Measurements from ENCODE around the gene MAP4K5. TPM values are rescaled to one million over a fixed set of nuclear protein-coding genes. Genes with fewer than 3 reads are reported as not detected.

Gene MAP4K5
- total RNA-seq, 1 donor from 2014 or later = 26.4 TPM

DNA sequence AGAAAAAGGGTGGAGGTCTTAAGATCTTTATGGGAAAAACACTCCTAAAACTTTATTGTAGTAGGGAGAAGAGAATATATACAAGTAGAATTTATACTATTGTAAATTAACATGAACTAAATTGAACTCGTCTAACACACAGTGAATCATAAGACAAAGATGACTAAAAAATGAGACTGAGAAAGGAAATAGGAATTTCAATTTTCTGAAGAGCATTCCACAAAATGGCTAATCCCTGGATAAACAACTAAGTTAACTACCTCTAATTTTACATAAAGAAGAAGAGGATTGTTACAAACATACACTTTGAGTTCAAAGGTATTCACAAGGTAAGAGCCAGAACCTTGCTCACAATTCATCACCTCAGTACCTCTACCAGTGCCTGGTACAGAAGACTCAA lies 2.0 kb downstream of the MAP4K5 start:
- H3K4me3 Mint-ChIP-seq = peak overlapping the region; percentile 92
- peaks cover 10% of the 10 kb centered on the region for H3K36me3 Mint-ChIP-seq (ENCODE audit: low read depth)
- no peaks in the 10 kb centered on the region for H3K9me3 Mint-ChIP-seq
- H3K27ac Mint-ChIP-seq = no peak overlapping the region
- peaks cover 20% of the 10 kb centered on the region for H3K27me3 Mint-ChIP-seq (ENCODE audit: insufficient read depth)
- peaks cover 42% of the 10 kb centered on the region for H3K4me1 Mint-ChIP-seq (ENCODE audit: low read depth)
- DNase-seq (ENCODE audit: low spot score) = no peak
- intact Hi-C loops (cut with micrococcal nuclease) = loop anchor here (1.0 to 5.0 kb wide), 3 partner anchors 134 to 898 kb away; partner anchors contain the start of genes CDKL1 and SAV1

DNA sequence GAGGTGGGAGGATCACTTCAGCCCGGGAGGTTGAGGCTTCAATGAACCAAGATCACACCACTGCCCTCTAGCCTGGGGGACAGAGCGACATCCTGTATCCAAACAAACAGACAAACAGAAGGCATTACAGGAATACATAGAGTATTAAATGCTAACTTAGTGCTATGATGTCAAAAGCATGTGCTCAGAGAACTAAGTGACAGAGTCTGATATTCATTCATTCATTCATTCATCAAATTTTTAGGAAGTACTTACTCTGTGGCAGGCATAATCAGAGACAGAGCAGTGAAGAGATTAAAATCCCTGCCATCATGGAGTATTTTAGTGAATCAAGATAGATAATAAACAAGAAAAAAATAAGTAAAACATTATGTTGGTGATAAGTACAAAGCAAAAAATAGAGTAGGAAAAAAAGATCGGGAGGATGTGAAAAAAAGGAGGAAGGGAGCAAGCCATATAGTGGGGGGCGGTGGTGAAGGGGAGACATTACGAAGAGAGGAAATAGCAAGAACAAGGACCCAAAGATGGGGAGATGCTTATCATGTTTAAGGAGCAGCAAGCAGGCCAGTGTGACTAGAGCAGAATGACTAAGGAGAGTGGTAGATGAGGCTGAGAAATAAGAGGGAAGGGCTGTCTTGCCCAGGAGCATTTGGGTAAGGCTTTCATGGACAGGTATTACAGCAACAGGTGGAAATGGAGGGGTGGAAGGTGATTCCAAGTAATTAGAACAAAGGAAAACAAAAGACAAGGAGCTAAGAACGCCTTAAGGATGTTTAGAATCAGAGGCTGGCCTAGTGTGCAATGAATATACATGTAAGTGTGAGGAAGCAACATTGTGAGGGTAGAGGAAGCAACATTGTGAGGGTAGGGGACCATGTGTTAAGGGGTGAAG lies 2.8 kb downstream of the MAP4K5 start:
- H3K4me1 Mint-ChIP-seq (ENCODE audit: low read depth) = peaks cover 50% of the 10 kb centered on the region
- H3K36me3 Mint-ChIP-seq (ENCODE audit: low read depth) = peaks cover 10% of the 10 kb centered on the region
- no peaks in the 10 kb centered on the region for H3K9me3 Mint-ChIP-seq
- peak overlapping the region; percentile 92 for H3K4me3 Mint-ChIP-seq
- intact Hi-C loops (cut with micrococcal nuclease) = loop anchor here (1.0 to 5.0 kb wide), 3 partner anchors 133 to 897 kb away; partner anchors contain the start of genes CDKL1 and SAV1
- DNase-seq (ENCODE audit: low spot score) = no peak
- peak overlapping the region; percentile 49 for H3K27ac Mint-ChIP-seq
- H3K27me3 Mint-ChIP-seq (ENCODE audit: insufficient read depth) = peaks cover 20% of the 10 kb centered on the region

DNA sequence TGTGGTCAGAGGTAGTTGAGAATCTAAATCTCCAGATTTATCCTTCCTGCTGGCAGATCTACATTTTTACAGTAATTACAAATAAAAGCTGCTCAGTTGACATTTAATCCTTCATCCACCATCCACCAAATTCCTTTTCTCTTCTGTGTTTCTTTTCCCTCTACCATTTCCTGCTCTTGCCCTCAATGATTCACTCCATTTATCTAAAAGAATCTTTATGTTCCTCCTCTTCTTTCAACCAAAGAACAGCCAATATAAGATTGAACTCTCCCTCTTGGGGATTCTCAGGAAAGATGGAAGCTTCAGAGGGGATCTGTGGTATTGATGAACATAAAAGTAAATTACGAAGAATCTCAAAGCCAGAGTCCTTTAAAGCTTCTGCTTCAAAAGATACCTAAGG lies 4.4 kb downstream of the MAP4K5 start:
- H3K36me3 Mint-ChIP-seq (ENCODE audit: low read depth) = peaks cover 20% of the 10 kb centered on the region
- peaks cover 60% of the 10 kb centered on the region for H3K4me1 Mint-ChIP-seq (ENCODE audit: low read depth)
- intact Hi-C loops (cut with micrococcal nuclease) = no loop called here
- H3K9me3 Mint-ChIP-seq = no peaks in the 10 kb centered on the region
- DNase-seq (ENCODE audit: low spot score) = no peak
- H3K4me3 Mint-ChIP-seq = no peak overlapping the region
- no peak overlapping the region for H3K27ac Mint-ChIP-seq
- H3K27me3 Mint-ChIP-seq (ENCODE audit: insufficient read depth) = peaks cover 5% of the 10 kb centered on the region

DNA sequence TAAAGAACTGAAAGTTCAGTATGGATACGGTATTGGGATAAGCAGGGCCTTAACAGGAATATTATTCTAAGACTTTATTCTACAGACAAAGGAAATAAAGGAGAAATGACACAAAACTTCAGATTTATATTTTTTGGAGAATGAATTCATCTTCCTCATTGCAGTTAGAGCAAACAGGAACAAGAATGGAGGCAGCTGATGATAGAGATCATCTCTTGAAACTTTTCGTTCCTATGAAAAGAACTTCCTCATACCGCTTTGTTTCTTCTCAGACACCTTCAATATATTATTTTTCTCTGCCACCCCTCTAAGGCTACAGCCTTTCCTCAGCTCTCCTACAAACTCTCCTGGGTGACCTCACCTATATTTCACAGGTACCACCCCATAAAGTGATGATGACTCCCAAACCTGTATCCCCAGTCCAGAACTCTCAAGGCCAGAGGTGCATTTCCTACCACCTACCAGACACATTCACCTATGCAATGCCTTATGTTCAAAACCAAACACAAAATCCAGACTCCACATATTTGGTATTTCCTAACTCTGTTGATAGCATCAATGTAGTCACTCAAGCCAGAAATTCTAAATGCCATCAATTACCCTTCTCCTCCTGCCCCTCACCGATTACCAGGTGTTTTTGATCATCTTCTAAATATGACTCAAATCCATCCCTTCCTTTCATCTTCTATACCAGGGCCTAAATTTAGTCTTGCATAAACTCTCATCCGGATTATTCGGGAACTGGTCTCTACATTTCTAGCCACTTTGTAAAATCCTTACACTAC lies 7.4 kb downstream of the MAP4K5 start:
- H3K27ac Mint-ChIP-seq = no peak overlapping the region

DNA sequence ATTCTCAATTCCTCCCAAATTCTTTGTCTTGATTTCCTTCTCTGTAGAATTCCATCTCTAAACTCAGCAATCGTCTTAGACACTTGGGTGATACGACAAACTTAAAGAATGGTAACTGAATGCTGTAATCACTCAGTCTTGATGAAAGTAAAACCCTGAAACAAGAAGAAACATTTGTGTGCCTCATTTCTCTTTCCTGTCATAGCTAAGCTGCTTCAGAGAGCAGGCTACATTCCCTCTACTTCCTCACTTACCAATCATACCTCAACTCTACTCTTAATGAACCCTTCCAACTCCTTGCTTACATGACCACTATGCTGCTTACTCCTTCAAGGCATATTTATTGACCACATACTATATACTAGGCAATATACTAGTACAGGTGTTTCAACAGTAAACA lies 8.3 kb downstream of the MAP4K5 start:
- intact Hi-C loops (cut with micrococcal nuclease) = loop anchor here (5.0 kb wide), 4 partner anchors 522 to 937 kb away; partner anchors contain the start of genes ARF6, KLHDC2 and RPS29
- Mint-ChIP-seq H3K36me3 (ENCODE audit: low read depth) (peaks cover 13% of the 10 kb centered on the region), H3K4me1 (ENCODE audit: low read depth) (peaks cover 46% of the 10 kb centered on the region), H3K4me3 (peak overlapping the region; percentile 13), H3K27ac (peak overlapping the region; percentile 22), H3K9me3 (no peaks in the 10 kb centered on the region), H3K27me3 (ENCODE audit: insufficient read depth) (no peaks in the 10 kb centered on the region)
- DNase-seq (ENCODE audit: low spot score) = no peak

More for the DNA sequence above, 7.4 kb downstream of the MAP4K5 start:
- Mint-ChIP-seq H3K4me1 (ENCODE audit: low read depth) (peaks cover 55% of the 10 kb centered on the region), H3K4me3 (no peak overlapping the region), H3K36me3 (ENCODE audit: low read depth) (peaks cover 14% of the 10 kb centered on the region), H3K9me3 (no peaks in the 10 kb centered on the region), H3K27me3 (ENCODE audit: insufficient read depth) (no peaks in the 10 kb centered on the region)
- intact Hi-C loops (cut with micrococcal nuclease) = loop anchor here (5.0 kb wide), 4 partner anchors 523 to 938 kb away; partner anchors contain the start of genes ARF6, KLHDC2 and RPS29
- no peak for DNase-seq (ENCODE audit: low spot score)

DNA sequence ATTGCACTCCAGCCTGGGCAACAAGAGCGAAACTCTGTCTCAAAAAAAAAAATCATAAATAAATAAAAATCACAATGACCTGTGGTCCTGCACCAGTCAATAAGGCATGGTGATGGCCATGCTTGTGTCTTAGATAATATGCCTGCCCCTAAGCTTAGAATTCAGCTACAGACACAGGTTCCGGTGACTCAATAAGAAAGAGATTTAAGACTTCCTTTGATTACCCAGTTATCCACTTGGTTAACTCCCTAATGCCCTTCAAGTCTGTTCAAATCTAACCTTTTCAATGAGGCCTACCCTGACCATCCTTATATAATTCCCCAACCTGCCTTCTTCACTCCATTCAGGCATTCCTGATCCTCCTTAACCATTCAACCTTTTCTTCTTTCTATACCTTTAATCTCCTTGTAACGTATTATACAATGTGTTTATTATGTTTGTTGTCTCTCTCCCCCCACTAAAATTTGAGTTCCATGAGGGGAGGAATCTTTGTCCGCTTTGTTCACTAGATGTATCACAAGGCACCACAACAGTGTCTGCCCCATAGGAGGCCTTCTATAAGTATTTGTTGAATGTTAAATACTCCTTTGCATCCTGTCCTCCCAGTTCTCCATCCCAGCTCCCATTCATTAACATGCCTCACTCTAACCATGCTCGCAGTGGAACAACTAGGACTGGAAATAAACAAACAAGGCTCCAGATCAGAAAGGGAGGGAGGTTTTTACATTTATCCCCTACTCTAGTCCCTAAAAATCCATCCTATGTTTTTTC lies 8.9 kb downstream of the MAP4K5 start:
- peaks cover 13% of the 10 kb centered on the region for H3K36me3 Mint-ChIP-seq (ENCODE audit: low read depth)
- peaks cover 46% of the 10 kb centered on the region for H3K4me1 Mint-ChIP-seq (ENCODE audit: low read depth)
- no peaks in the 10 kb centered on the region for H3K27me3 Mint-ChIP-seq (ENCODE audit: insufficient read depth)
- intact Hi-C loops (cut with micrococcal nuclease) = loop anchor here (5.0 kb wide), 4 partner anchors 521 to 936 kb away; partner anchors contain the start of genes ARF6, KLHDC2 and RPS29
- peak overlapping the region; percentile 13 for H3K4me3 Mint-ChIP-seq
- DNase-seq (ENCODE audit: low spot score) = no peak
- no peaks in the 10 kb centered on the region for H3K9me3 Mint-ChIP-seq
- peak overlapping the region; percentile 23 for H3K27ac Mint-ChIP-seq

DNA sequence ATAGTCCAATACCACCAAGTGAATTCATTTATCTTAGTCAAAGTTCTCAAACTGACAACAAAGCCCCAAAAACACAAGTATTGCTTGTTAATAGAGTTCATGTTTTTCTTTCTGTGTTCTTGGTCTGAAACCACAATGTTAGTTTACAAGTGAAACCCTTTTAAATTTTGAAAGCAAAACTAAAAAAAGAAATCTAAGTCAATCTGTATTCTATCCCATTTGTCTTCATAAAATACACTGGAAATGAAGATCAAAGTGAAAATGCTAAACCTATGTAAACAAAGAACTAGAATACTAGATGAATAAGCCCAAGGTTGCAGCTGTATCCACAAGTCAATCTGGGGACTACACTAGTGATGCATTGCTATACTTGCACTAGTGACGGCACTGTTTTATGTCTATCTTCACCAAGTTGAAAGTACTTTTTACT lies 10.4 kb downstream of the MAP4K5 start:
- peak overlapping the region; percentile 61 for H3K4me3 Mint-ChIP-seq
- H3K4me1 Mint-ChIP-seq (ENCODE audit: low read depth) = peaks cover 41% of the 10 kb centered on the region
- no peaks in the 10 kb centered on the region for H3K9me3 Mint-ChIP-seq
- intact Hi-C loops (cut with micrococcal nuclease) = loop anchor here (1.0 to 5.0 kb wide), 17 partner anchors 10 to 935 kb away; partner anchors contain the start of genes ARF6, KLHDC2, MAP4K5 and RPS29
- H3K27ac Mint-ChIP-seq = peak overlapping the region; percentile 95
- DNase-seq (ENCODE audit: low spot score) = no peak
- no peaks in the 10 kb centered on the region for H3K27me3 Mint-ChIP-seq (ENCODE audit: insufficient read depth)
- H3K36me3 Mint-ChIP-seq (ENCODE audit: low read depth) = peaks cover 11% of the 10 kb centered on the region

DNA sequence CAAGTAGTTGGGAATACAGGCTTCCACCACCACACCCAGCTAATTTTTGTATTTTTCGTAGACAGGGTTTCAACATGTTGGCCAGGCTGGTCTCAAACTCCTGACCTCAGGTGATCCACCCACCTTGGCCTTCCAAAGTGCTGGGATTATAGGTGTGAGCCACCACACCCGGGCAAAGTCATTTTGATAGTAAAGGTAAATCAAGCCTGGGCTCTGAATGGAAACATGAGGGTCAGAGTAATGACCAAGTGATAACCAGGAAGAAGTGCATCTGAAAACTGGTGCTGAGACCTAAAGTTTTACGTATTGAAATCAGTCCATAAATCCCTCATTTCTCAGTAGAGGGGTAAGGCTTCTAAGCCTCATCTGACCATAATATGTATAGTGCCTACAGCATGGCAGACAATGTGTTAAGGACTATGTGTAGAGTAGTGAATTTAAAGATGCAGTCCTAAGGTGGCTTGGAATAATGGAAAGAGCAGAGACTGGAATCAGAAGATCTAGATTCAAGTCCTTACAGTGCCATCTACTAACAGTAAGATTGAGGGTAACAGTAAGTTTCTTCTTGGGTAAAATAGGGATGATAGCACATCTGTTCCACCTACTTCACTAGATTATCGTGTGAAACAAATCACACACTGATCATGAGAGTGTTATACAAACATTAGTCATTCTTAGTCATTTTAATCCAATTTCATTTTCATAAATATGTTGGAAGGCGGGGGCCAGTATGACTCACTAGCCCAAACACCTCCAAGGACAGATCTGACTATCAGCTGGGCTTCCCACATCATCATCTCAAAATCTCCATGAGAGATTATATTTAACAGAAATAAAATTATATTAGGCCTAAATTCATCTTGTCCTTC lies 11.2 kb downstream of the MAP4K5 start:
- Mint-ChIP-seq H3K27me3 (ENCODE audit: insufficient read depth) (no peaks in the 10 kb centered on the region), H3K27ac (peak overlapping the region; percentile 95), H3K4me1 (ENCODE audit: low read depth) (peaks cover 41% of the 10 kb centered on the region), H3K4me3 (peak overlapping the region; percentile 61), H3K36me3 (ENCODE audit: low read depth) (peaks cover 11% of the 10 kb centered on the region), H3K9me3 (no peaks in the 10 kb centered on the region)
- intact Hi-C loops (cut with micrococcal nuclease) = loop anchor here (1.0 to 5.0 kb wide), 12 partner anchors 86 to 934 kb away; partner anchors contain the start of genes ARF6, KLHDC2, RPS29 and SOS2
- DNase-seq (ENCODE audit: low spot score) = peak; percentile 33

DNA sequence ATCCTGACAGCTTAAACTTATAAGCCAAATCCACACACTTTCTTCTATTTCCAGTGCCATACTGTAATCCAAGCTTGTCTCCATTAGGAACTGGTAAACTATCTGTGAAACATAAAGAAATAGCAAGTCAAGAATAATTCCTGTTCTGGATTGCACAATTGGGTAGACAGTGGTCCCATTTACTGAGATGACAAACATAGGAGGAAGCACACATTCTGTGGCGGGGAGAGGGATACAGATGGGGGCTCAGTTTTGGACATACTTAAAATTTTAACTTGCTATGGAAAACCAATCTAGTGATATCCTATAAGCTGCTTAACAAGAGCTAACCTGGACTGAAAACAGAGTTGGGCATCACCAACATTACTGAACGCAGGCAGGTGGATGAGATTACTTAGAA lies 16.3 kb downstream of the MAP4K5 start:
- Mint-ChIP-seq H3K36me3 (ENCODE audit: low read depth) (no peaks in the 10 kb centered on the region), H3K9me3 (no peaks in the 10 kb centered on the region), H3K27me3 (ENCODE audit: insufficient read depth) (no peaks in the 10 kb centered on the region), H3K4me3 (no peak overlapping the region), H3K27ac (no peak overlapping the region), H3K4me1 (ENCODE audit: low read depth) (peaks cover 2% of the 10 kb centered on the region)
- DNase-seq (ENCODE audit: low spot score) = no peak
- intact Hi-C loops (cut with micrococcal nuclease) = no loop called here

DNA sequence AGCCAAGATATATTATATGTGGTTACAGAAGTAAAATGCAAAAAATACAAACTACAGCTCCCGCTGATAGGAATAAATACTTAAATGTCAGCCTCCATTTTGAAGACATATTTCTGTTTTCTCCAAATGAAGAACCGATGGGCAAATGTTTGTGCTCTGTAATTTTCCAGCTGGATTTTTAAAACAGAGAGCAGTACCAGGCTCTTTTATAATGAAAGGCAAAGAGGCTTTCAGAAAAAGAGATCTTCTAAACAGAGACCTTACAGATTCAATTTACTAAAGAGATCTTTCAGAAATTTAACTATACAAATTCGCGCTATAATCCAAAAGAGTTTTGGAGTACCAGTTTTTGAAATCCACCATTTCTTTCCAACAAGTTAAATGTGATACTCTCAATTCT lies 19.9 kb downstream of the MAP4K5 start:
- Mint-ChIP-seq H3K9me3 (no peaks in the 10 kb centered on the region), H3K4me3 (no peak overlapping the region), H3K27ac (no peak overlapping the region), H3K36me3 (ENCODE audit: low read depth) (peaks cover 3% of the 10 kb centered on the region), H3K27me3 (ENCODE audit: insufficient read depth) (no peaks in the 10 kb centered on the region), H3K4me1 (ENCODE audit: low read depth) (peaks cover 2% of the 10 kb centered on the region)
- intact Hi-C loops (cut with micrococcal nuclease) = no loop called here
- DNase-seq (ENCODE audit: low spot score) = no peak

DNA sequence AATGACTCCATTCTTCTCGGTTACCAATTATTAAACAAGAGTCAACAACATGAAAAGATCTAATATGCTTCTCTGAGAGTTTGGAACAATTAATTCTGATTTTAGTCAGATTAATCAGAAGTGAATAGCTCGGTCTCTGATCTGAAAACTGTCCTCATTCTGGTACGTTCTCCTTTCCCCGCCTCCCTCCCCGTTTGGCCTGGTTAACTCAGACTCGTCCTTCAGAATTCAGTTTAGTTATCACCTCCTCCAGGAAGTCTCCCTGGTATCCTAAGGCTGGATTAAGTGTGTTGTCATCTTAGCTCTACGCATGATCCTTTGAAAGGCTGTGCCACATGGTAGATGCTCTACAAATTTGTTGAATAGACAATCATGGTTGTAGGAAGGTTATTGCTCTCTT lies 22.2 kb downstream of the MAP4K5 start:
- H3K36me3 Mint-ChIP-seq (ENCODE audit: low read depth) = peaks cover 6% of the 10 kb centered on the region
- DNase-seq (ENCODE audit: low spot score) = no peak
- H3K27ac Mint-ChIP-seq = peak overlapping the region; percentile 25
- H3K4me1 Mint-ChIP-seq (ENCODE audit: low read depth) = peaks cover 6% of the 10 kb centered on the region
- H3K9me3 Mint-ChIP-seq = no peaks in the 10 kb centered on the region
- no peaks in the 10 kb centered on the region for H3K27me3 Mint-ChIP-seq (ENCODE audit: insufficient read depth)
- intact Hi-C loops (cut with micrococcal nuclease) = no loop called here
- H3K4me3 Mint-ChIP-seq = no peak overlapping the region
